Gastrocnemius medialis (tissue), 4 donors: ENCODE measurements around the gene GATAD1.

ENCODE experiments used
- POLR2A ChIP-seq, 2 donors: fragments of 450-650 bp; IDR thresholded peaks; one replicate each; pipeline ENCODE4 v1.6.1; 2017; ENCODE audit warnings: antibody characterized with exemption in 2 of 2, mild to moderate bottlenecking in 2 of 2, moderate library complexity in 2 of 2
- TF ChIP-seq, protein P1 (sequence below), 5 experiments: fragments of 450-650 bp in 3 of 5; fragments of 200-600 bp in 2 of 5; sonication (generic) in 2 of 5; IDR thresholded peaks in 4 of 5; conservative IDR thresholded peaks in 1 of 5; 1 replicate in 4 of 5; 2 replicates in 1 of 5; pipeline ENCODE4 v1.5.1; 2016 to 2019; ENCODE audit warnings: antibody characterized with exemption in 5 of 5, mild to moderate bottlenecking in 3 of 5, moderate library complexity in 3 of 5

- TF ChIP-seq, protein P1, sequence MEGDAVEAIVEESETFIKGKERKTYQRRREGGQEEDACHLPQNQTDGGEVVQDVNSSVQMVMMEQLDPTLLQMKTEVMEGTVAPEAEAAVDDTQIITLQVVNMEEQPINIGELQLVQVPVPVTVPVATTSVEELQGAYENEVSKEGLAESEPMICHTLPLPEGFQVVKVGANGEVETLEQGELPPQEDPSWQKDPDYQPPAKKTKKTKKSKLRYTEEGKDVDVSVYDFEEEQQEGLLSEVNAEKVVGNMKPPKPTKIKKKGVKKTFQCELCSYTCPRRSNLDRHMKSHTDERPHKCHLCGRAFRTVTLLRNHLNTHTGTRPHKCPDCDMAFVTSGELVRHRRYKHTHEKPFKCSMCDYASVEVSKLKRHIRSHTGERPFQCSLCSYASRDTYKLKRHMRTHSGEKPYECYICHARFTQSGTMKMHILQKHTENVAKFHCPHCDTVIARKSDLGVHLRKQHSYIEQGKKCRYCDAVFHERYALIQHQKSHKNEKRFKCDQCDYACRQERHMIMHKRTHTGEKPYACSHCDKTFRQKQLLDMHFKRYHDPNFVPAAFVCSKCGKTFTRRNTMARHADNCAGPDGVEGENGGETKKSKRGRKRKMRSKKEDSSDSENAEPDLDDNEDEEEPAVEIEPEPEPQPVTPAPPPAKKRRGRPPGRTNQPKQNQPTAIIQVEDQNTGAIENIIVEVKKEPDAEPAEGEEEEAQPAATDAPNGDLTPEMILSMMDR (IDR thresholded peaks at IDR 0.05 in 4 of 5, conservative IDR thresholded peaks at IDR 0.05 in 1 of 5): no peak
- no peak for TF ChIP-seq POLR2A (IDR thresholded peaks at IDR 0.05)
Observed at GRCh38 chr7:92451645-92452044, 4.4 kb downstream of the GATAD1 start.
